ENCODE data around the gene LEMD3.

LEMD3 gene

DNA sequence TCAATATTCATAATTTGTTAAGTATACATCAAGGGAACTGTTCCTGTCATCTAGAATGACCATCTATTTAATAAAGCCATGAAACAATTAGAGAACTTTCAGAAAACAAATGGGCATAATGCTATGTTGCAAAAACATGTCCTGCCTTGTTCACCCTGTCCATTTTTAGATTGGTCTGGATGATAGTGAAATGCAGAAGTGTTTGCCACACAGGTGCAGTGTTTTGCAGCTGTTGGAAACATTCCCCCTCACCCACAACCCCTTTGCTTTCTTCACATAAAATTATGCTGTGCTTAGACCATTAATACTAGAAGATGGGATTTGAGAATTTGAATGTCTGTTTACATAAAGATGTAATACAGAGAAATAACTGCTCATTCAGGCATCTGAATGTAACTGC lies 36.5 kb downstream of the LEMD3 start:
- POLR2A ChIA-PET, result no interaction called here
- DNase-seq (ENCODE audit: extremely low spot score), result no peak
- TF ChIP-seq NFRKB (IDR thresholded peaks at IDR 0.05) (no peak), SUZ12 (IDR thresholded peaks at IDR 0.05) (no peak), L3MBTL2 (conservative IDR thresholded peaks at IDR 0.05) (no peak), ELF4 (IDR thresholded peaks at IDR 0.05) (no peak), ARNT (IDR thresholded peaks at IDR 0.05) (no peak), ZNF384 (IDR thresholded peaks at IDR 0.05) (no peak), TARDBP (IDR thresholded peaks at IDR 0.05) (no peak), FOXM1 (IDR thresholded peaks at IDR 0.05; ENCODE audit: borderline replicate concordance) (no peak), HDGF (IDR thresholded peaks at IDR 0.05; ENCODE audit: borderline replicate concordance) (no peak), FOXA1 (IDR thresholded peaks at IDR 0.05) (no peak), FOXK2 (IDR thresholded peaks at IDR 0.05) (no peak), BHLHE40 (IDR thresholded peaks at IDR 0.05; ENCODE audit: borderline replicate concordance) (no peak)
- TF ChIP-seq, protein P1, sequence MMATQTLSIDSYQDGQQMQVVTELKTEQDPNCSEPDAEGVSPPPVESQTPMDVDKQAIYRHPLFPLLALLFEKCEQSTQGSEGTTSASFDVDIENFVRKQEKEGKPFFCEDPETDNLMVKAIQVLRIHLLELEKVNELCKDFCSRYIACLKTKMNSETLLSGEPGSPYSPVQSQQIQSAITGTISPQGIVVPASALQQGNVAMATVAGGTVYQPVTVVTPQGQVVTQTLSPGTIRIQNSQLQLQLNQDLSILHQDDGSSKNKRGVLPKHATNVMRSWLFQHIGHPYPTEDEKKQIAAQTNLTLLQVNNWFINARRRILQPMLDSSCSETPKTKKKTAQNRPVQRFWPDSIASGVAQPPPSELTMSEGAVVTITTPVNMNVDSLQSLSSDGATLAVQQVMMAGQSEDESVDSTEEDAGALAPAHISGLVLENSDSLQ (IDR thresholded peaks at IDR 0.05), result no peak
- CTCF ChIA-PET, result no interaction called here

GRCh38 chr12:65208125-65208524 lies 38.7 kb downstream of the LEMD3 start:
- DNase-seq (ENCODE audit: extremely low spot score), result no peak
- ChIA-PET POLR2A (no interaction called here), CTCF (interaction anchor here (0.6 kb wide), 1 partner anchor 307 kb away, joined by 3 read pairs; no protein-coding TSS in a partner anchor)
- TF ChIP-seq BHLHE40 (IDR thresholded peaks at IDR 0.05; ENCODE audit: borderline replicate concordance) (no peak), LEF1 (IDR thresholded peaks at IDR 0.05; ENCODE audit: borderline replicate concordance) (no peak), SP1 (IDR thresholded peaks at IDR 0.05) (no peak), ARNT (IDR thresholded peaks at IDR 0.05) (no peak), FOXM1 (IDR thresholded peaks at IDR 0.05; ENCODE audit: borderline replicate concordance) (no peak), FOXA1 (IDR thresholded peaks at IDR 0.05) (no peak), L3MBTL2 (conservative IDR thresholded peaks at IDR 0.05) (no peak), HDGF (IDR thresholded peaks at IDR 0.05; ENCODE audit: borderline replicate concordance) (no peak), SUZ12 (IDR thresholded peaks at IDR 0.05) (no peak)

- ChIA-PET CTCF (interaction anchor here (0.6 kb wide), 1 partner anchor 306 kb away, joined by 3 read pairs; no protein-coding TSS in a partner anchor), POLR2A (interaction anchor here (0.7 kb wide), 1 partner anchor 40 kb away, joined by 3 read pairs; the partner anchor contains the start of gene LEMD3)
- TF ChIP-seq FOXK2 (IDR thresholded peaks at IDR 0.05), result no peak
- TF ChIP-seq ELF4 (IDR thresholded peaks at IDR 0.05), result no peak
- no peak for TF ChIP-seq FOXA1 (IDR thresholded peaks at IDR 0.05)
- TF ChIP-seq ZNF384 (IDR thresholded peaks at IDR 0.05), result no peak
- TF ChIP-seq, protein P1 (IDR thresholded peaks at IDR 0.05), result no peak
- TF ChIP-seq HDGF (IDR thresholded peaks at IDR 0.05; ENCODE audit: borderline replicate concordance), result no peak
- no peak for TF ChIP-seq TARDBP (IDR thresholded peaks at IDR 0.05)
- DNase-seq (ENCODE audit: extremely low spot score), result no peak
Measured at GRCh38 chr12:65208964-65209654, 39.7 kb downstream of the LEMD3 start.

DNA sequence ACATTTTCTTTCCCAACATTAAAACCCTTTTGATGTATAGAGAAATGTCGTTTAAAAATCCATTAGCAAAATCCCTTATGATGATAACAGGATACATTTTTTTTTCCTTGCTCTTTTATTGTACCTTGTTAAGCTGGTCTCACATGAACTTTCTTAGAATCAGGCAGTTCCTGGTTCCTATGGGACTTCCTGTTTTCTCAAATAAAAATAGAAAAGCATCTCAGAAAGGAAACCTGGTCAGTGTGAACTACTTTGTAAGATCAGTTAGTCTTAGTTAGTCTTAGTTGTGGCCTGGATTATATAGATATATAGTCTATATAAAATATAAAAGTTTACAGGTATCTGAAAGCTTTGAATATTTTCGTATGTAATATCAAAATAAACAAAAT lies 40.3 kb downstream of the LEMD3 start:
- TF ChIP-seq BHLHE40 (IDR thresholded peaks at IDR 0.05; ENCODE audit: borderline replicate concordance), result no peak
- CTCF ChIA-PET, result no interaction called here
- POLR2A ChIA-PET, result interaction anchor here (0.7 kb wide), 1 partner anchor 40 kb away, joined by 3 read pairs; the partner anchor contains the start of gene LEMD3
- no peak for DNase-seq (ENCODE audit: extremely low spot score)

- TF ChIP-seq BHLHE40 (IDR thresholded peaks at IDR 0.05; ENCODE audit: borderline replicate concordance) (no peak), ARNT (IDR thresholded peaks at IDR 0.05) (no peak), SUZ12 (IDR thresholded peaks at IDR 0.05) (no peak), SP1 (IDR thresholded peaks at IDR 0.05) (no peak), HDGF (IDR thresholded peaks at IDR 0.05; ENCODE audit: borderline replicate concordance) (no peak), LEF1 (IDR thresholded peaks at IDR 0.05; ENCODE audit: borderline replicate concordance) (no peak), FOXK2 (IDR thresholded peaks at IDR 0.05) (no peak), L3MBTL2 (conservative IDR thresholded peaks at IDR 0.05) (no peak), CTBP1 (IDR thresholded peaks at IDR 0.05; ENCODE audit: borderline replicate concordance) (no peak), ZNF384 (IDR thresholded peaks at IDR 0.05) (no peak)
- CTCF ChIA-PET, result interaction anchor here (0.8 kb wide), 1 partner anchor 17 kb away, joined by 3 read pairs; no protein-coding TSS in a partner anchor
- POLR2A ChIA-PET, result interaction anchor here (0.6 to 1.3 kb wide), 3 partner anchors 13 to 1086 kb away, joined by 3 to 5 read pairs (median 3); partner anchors contain the start of gene LEMD3
- no peak for DNase-seq (ENCODE audit: extremely low spot score)
Measured at GRCh38 chr12:65217086-65217485, 47.7 kb downstream of the LEMD3 start.

DNA sequence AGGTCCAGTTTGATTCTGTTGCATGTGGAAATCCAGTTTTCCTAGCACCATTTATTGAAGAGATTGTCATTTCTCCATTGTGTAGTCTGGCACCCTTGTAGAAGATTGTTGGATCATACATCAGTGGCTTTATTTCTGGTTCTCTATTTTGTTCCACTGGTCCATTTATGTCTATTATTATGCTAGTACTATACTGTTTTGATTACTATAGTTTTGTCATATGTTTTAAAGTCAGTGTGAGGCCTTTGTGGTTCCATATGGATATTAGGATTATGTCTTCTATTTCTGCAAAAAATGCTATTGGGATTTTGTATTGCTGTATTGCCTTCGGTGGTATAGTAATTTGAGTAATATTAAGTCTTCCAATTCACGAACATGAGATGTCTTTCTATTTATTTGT lies 51.4 kb downstream of the LEMD3 start:
- DNase-seq (ENCODE audit: extremely low spot score), result no peak
- POLR2A ChIA-PET, result no interaction called here
- CTCF ChIA-PET, result no interaction called here
- TF ChIP-seq LEF1 (IDR thresholded peaks at IDR 0.05; ENCODE audit: borderline replicate concordance), result no peak
- TF ChIP-seq SP1 (IDR thresholded peaks at IDR 0.05), result no peak
- no peak for TF ChIP-seq FOXK2 (IDR thresholded peaks at IDR 0.05)
- no peak for TF ChIP-seq NFRKB (IDR thresholded peaks at IDR 0.05)
- no peak for TF ChIP-seq L3MBTL2 (conservative IDR thresholded peaks at IDR 0.05)
- TF ChIP-seq ZNF384 (IDR thresholded peaks at IDR 0.05), result no peak
- TF ChIP-seq FOXM1 (IDR thresholded peaks at IDR 0.05; ENCODE audit: borderline replicate concordance), result no peak
- no peak for TF ChIP-seq ARNT (IDR thresholded peaks at IDR 0.05)
- TF ChIP-seq CTBP1 (IDR thresholded peaks at IDR 0.05; ENCODE audit: borderline replicate concordance), result no peak
- TF ChIP-seq FOXA1 (IDR thresholded peaks at IDR 0.05), result no peak
- TF ChIP-seq BHLHE40 (IDR thresholded peaks at IDR 0.05; ENCODE audit: borderline replicate concordance), result no peak
- no peak for TF ChIP-seq TARDBP (IDR thresholded peaks at IDR 0.05)
- TF ChIP-seq SUZ12 (IDR thresholded peaks at IDR 0.05), result no peak
- TF ChIP-seq HDGF (IDR thresholded peaks at IDR 0.05; ENCODE audit: borderline replicate concordance), result no peak

DNA sequence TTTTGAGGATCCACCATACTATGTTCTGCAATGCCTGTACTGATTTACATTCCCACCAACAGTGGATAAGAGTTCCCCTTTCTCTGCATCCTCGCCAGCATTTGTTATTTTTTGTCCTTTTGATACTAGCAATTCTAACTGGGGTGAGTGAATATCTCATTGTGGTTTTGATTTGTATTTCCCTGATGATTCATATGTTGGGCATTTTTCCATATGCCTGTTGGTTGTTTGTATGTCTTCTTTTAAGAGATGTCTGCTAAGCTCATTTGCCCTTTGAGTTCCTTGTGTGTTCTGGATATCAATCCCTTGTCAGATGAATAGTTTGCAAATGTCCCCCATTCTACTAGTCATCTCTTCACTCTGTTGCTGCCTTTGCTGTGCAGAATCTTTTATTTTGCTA lies 60.1 kb downstream of the LEMD3 start:
- ChIA-PET CTCF (no interaction called here), POLR2A (no interaction called here)
- TF ChIP-seq ELF4 (IDR thresholded peaks at IDR 0.05) (no peak), SUZ12 (IDR thresholded peaks at IDR 0.05) (no peak), ZNF384 (IDR thresholded peaks at IDR 0.05) (no peak), ARNT (IDR thresholded peaks at IDR 0.05) (no peak)
- no peak for DNase-seq (ENCODE audit: extremely low spot score)
